ENCODE data around the gene SERPINA3. TPM values are rescaled to one million over a fixed set of nuclear protein-coding genes. Genes with fewer than 3 reads are reported as not detected.

SERPINA3 gene
- total RNA-seq, 1 experiment from 2014 or later, result 2.3 TPM

DNA sequence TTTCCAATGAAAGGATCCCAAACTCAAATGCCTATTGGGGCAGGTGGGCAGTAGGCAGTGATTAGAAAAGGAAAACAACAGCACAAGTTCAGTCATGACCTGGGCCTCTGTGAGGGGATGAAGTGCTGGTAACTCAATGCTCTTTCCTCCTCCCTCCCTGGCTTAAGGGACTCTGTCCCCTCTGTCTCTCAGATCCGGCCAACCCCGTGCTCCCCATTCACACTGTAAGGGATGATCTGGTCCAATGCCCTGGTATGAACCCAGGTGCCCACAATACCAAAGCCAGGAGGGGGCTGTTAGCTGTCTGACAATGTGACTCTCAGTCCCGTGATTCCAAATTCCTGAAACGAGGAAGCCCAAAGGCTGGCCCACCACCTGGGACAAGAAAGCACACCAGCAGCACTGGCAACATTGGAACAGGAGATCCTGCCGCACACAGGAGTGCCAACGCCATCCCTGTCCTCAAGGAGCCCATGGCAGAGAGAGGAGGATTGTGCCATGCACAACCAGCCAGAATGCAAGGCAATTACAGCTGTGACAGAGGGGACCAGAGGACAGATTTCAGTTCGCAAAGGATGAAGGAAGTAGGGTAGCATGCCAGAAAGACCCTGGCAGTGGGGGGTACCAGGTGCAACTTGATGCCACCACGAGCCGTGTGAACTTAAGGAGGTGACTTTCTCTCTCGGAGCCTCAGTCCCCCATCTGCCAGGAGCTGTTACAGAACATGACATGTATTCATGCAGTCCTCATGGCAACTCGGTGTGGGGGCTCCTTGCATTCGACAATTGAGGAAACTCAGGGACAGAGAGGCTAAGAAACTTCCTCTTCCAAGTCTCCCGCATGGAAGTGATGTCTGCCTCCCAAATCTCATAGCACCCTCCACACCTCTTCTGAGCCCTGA is 37.6 kb downstream of the SERPINA3 start:
- intact Hi-C loops (cut with micrococcal nuclease; ENCODE audit: unreplicated experiment), result no loop called here
- Histone ChIP-seq H3K4me1 (no peaks in the 10 kb centered on the region), H3K36me3 (ENCODE audit: control insufficient read depth, insufficient read depth, low read length) (no peaks in the 10 kb centered on the region), H3K27me3 (replicated peaks; ENCODE audit: control insufficient read depth, insufficient read depth, low read length) (no peaks in the 10 kb centered on the region), H3K4me3 (ENCODE audit: low read depth, low read length) (no peak overlapping the region), H3K9me3 (no peaks in the 10 kb centered on the region)
- DNase-seq, result no peak
- TF ChIP-seq, protein P1, sequence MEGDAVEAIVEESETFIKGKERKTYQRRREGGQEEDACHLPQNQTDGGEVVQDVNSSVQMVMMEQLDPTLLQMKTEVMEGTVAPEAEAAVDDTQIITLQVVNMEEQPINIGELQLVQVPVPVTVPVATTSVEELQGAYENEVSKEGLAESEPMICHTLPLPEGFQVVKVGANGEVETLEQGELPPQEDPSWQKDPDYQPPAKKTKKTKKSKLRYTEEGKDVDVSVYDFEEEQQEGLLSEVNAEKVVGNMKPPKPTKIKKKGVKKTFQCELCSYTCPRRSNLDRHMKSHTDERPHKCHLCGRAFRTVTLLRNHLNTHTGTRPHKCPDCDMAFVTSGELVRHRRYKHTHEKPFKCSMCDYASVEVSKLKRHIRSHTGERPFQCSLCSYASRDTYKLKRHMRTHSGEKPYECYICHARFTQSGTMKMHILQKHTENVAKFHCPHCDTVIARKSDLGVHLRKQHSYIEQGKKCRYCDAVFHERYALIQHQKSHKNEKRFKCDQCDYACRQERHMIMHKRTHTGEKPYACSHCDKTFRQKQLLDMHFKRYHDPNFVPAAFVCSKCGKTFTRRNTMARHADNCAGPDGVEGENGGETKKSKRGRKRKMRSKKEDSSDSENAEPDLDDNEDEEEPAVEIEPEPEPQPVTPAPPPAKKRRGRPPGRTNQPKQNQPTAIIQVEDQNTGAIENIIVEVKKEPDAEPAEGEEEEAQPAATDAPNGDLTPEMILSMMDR (IDR thresholded peaks at IDR 0.05; ENCODE audit: insufficient read depth in 1 of 2, low read depth in 1 of 2, low read length in 1 of 2, severe bottlenecking in 1 of 2, unreplicated experiment in 1 of 2), result no peak
- Mint-ChIP-seq H3K36me3 (ENCODE audit: insufficient read depth, unreplicated experiment) (no peaks in the 10 kb centered on the region), H3K27ac (ENCODE audit: unreplicated experiment) (no peak overlapping the region), H3K4me1 (ENCODE audit: low read depth, unreplicated experiment) (no peaks in the 10 kb centered on the region), H3K4me3 (ENCODE audit: unreplicated experiment) (no peak overlapping the region), H3K9me3 (ENCODE audit: unreplicated experiment) (peaks cover 12% of the 10 kb centered on the region), H3K27me3 (ENCODE audit: insufficient read depth, unreplicated experiment) (peaks cover 8% of the 10 kb centered on the region)
- no TSS peak for BruUV-seq (replicated peaks)
- ChIA-PET POLR2A (no interaction called here), CTCF (no interaction called here)

DNA sequence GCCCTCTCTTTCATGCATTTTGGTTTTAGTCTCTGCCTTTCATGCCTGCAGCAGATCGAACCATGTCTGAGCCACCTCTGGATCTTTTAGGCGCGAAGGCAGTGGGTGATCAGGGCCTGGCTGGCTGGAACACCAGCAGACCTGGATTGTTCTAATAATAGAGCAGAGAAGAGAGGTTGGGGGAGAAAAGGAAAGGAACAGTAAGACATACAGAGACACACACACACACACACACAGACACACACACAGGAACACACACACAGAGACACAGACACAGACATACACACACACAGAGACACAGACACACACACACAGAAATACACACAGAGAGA is 38.2 kb downstream of the SERPINA3 start:
- DNase-seq, result no peak
- Histone ChIP-seq H3K27me3 (replicated peaks; ENCODE audit: control insufficient read depth, insufficient read depth, low read length) (no peaks in the 10 kb centered on the region), H3K36me3 (ENCODE audit: control insufficient read depth, insufficient read depth, low read length) (no peaks in the 10 kb centered on the region), H3K9me3 (no peaks in the 10 kb centered on the region), H3K4me3 (ENCODE audit: low read depth, low read length) (no peak overlapping the region), H3K4me1 (no peaks in the 10 kb centered on the region)
- Mint-ChIP-seq H3K4me3 (ENCODE audit: unreplicated experiment) (no peak overlapping the region), H3K27me3 (ENCODE audit: insufficient read depth, unreplicated experiment) (peaks cover 10% of the 10 kb centered on the region), H3K4me1 (ENCODE audit: low read depth, unreplicated experiment) (no peaks in the 10 kb centered on the region), H3K36me3 (ENCODE audit: insufficient read depth, unreplicated experiment) (no peaks in the 10 kb centered on the region), H3K27ac (ENCODE audit: unreplicated experiment) (no peak overlapping the region), H3K9me3 (ENCODE audit: unreplicated experiment) (peaks cover 10% of the 10 kb centered on the region)
- CTCF ChIA-PET, result no interaction called here
- POLR2A ChIA-PET, result no interaction called here
- no TSS peak for BruUV-seq (replicated peaks)
- intact Hi-C loops (cut with micrococcal nuclease; ENCODE audit: unreplicated experiment), result no loop called here
- TF ChIP-seq, protein P1 (IDR thresholded peaks at IDR 0.05; ENCODE audit: insufficient read depth in 1 of 2, low read depth in 1 of 2, low read length in 1 of 2, severe bottlenecking in 1 of 2, unreplicated experiment in 1 of 2), result no peak

DNA sequence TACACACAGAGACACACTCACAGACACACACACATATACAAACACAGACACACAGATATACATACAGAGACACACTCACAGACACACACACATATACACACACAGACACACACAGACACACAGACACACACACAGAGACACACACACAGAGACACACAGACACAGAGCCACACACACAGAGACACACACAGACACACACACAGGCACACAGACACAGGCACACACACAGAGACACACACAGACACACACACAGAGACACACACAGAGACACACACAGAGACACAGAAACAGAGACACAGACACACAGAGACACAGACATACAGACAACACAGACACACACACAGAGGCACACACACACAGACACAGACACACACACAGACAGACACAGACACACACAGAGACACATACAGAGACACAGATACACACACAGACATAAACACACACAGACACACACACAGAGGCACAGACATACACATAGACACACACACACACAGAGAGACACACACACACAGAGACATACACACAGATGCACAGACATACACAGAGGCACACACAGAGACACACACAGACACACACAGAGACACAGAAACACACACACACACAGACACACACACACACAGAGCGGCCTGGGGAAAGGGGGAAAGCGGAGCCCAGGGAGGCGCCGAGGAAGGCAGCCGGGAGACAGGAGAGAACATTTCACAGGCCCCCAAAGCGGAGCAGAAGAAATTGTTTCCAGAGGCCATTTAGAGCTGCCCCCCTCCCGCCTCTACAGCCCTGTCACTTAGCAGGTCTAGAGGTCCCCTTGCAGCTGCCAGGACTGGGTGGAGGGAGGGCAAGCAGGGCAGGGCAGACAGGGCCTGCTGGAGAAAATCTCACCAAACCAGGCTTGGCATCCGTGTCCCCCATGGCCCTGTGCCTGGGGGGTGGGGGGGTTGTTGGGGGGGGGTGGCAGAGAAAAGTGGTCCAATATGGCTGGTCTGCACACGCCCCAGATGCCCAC is 38.9 kb downstream of the SERPINA3 start:
- POLR2A ChIA-PET, result no interaction called here
- Mint-ChIP-seq H3K27me3 (ENCODE audit: insufficient read depth, unreplicated experiment) (peaks cover 3% of the 10 kb centered on the region), H3K9me3 (ENCODE audit: unreplicated experiment) (peaks cover 4% of the 10 kb centered on the region), H3K4me3 (ENCODE audit: unreplicated experiment) (no peak overlapping the region), H3K36me3 (ENCODE audit: insufficient read depth, unreplicated experiment) (no peaks in the 10 kb centered on the region), H3K27ac (ENCODE audit: unreplicated experiment) (no peak overlapping the region), H3K4me1 (ENCODE audit: low read depth, unreplicated experiment) (no peaks in the 10 kb centered on the region)
- no peaks in the 10 kb centered on the region for H3K36me3 ChIP-seq (ENCODE audit: control insufficient read depth, insufficient read depth, low read length)
- no peaks in the 10 kb centered on the region for H3K4me1 ChIP-seq
- H3K9me3 ChIP-seq, result no peaks in the 10 kb centered on the region
- intact Hi-C loops (cut with micrococcal nuclease; ENCODE audit: unreplicated experiment), result no loop called here
- no peak overlapping the region for H3K4me3 ChIP-seq (ENCODE audit: low read depth, low read length)
- BruUV-seq (replicated peaks), result no TSS peak
- CTCF ChIA-PET, result interaction anchor here (0.6 kb wide), 1 partner anchor 64 kb away, joined by 3 read pairs; no protein-coding TSS in a partner anchor
- TF ChIP-seq, protein P1 (IDR thresholded peaks at IDR 0.05; ENCODE audit: insufficient read depth in 1 of 2, low read depth in 1 of 2, low read length in 1 of 2, severe bottlenecking in 1 of 2, unreplicated experiment in 1 of 2), result no peak
- no peak for DNase-seq
- no peaks in the 10 kb centered on the region for H3K27me3 ChIP-seq (replicated peaks; ENCODE audit: control insufficient read depth, insufficient read depth, low read length)

Data from Caco-2 (cell line).